GDM1 (cell line): ENCODE data around the gene PALD1.

Source experiments
- DNase-seq: peaks from one replicate; lab custom pipeline; 2025; lab: John Stamatoyannopoulos, UW

PALD1 gene

DNA sequence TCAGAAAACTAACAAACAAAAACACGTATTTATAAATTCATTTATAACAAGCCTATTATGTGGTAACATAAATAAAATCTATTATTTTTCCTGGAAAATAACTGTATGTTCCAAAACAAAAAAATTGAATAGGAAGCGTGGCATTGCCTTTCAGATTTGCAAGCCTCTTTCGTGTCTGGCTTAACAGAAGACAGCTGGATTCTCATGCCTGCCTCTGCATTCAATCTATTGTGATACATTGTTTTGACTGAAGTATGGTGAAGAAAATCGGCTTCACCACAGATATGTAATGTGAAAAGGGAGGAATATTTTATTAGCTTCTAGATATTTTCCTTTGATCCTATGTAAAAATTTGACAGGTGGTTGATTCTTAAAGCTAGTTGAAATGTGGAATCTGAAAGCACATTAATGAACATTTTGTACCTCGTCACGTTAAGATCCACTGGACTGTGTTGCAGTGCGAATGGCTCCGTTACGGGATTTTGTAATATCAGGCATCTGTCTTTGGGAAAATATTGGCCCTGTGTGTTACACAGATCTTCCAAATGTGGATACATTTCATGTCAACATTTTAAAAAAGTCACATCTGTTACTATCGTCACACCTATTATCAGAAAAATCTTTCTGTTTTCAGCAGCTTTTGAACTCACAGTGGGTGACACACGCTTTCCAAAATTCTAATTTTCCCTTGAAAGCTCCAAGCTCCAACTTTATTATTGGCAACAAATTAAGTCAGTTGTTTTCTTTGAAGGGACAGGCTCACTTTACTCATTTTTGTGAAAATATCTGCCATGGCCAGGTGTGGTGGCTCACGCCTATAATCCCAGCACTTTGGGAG is 26.2 kb downstream of the PALD1 start:
- no peak for DNase-seq

DNA sequence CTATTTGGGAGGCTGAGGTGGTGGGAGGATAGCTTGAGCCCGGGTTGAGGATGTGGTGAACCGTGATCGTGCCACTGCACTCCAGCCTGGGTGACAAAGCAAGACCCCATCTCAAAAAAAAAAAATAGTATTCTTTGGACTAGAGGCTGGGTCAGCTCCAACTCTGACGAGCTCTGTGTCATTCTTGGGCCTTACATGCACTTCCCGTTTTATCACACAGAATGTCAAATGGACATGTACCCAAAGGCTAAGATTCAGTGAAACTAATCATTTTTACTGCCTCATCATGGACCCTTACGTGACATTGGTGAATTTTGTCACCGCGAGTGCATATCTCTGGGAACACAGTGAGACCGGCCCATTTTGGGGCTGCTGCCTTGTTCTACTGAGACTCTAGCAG is 27.3 kb downstream of the PALD1 start:
- DNase-seq = no peak

DNA sequence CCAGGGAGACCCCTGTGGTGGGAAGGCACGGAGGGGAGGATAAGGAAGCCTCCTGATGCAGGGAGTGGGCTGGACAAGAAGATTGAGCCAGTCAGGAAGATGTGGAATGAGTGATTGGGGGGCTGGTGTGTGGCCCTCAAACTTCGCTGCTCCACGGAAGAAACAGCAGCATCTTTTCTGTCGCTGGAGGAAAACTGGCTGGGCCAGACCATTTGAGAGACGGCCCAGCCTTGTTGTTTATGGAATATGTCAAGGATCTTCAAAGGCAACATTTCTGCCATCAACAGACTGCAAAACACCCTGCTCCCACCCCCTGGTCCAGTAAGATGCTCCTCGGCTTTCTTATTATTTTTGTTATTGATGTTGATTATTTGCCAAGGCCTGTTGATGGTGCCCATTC is 29.4 kb downstream of the PALD1 start:
- no peak for DNase-seq

DNA sequence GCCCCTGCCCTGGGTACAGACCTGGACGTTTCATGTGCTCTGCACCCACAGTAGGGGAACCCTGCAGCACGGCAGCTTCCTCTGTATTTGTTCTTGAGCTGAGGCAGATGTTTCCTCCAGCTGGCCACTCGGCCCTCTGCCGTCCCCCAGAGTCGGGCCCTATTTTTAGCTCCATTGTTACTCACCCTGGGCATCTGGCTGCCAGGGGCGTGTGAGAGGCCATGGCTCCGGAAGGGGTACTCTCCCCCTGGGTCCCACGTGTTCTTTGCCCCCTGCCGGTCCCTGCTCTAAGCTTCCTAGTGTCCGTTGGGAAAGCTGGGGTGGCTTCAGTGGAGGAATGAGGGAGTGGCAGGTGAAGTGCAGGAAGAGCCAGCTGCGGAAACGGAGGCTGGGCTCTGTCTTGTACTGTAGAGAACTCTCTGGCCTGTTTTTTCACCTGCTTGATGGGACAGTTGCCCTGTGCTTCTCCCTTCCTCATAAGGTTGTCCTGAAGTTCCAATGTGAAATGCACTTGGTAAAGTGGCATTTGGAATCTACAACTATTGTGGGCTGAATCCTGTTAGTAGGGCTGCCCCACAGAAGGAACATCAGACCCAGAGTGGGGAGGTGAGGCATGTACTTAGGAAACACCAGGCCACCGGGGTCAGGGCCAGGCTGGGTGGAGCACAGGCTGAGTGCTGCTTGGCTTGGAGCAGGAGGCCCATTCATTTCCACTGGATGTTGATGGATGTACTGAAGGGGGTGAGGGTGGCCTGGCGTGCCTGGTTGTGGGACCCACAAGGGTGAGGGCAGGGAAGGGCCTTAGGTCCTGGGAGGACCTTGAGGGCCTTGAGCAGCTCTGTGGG is 30.6 kb downstream of the PALD1 start:
- peak; percentile 28 for DNase-seq

DNA sequence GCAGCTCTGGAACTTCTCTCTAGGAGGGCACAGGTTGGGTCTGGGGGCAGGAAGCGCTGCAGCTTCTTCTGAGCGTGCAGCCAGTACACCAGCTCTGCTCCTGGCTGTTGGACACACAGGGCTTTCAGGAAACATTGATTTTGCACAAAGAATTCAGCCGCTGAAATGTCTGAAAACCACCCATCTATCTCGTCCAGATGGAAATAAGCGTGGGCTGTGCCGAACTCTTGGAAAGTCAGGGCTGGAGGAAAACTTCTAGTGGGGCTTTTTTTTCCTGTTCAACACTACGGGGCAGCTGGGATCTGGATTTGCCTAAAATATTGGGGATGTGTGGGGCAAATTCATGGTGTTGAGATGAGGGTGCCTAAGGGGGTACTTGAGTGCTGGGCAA is 31.2 kb downstream of the PALD1 start:
- no peak for DNase-seq

DNA sequence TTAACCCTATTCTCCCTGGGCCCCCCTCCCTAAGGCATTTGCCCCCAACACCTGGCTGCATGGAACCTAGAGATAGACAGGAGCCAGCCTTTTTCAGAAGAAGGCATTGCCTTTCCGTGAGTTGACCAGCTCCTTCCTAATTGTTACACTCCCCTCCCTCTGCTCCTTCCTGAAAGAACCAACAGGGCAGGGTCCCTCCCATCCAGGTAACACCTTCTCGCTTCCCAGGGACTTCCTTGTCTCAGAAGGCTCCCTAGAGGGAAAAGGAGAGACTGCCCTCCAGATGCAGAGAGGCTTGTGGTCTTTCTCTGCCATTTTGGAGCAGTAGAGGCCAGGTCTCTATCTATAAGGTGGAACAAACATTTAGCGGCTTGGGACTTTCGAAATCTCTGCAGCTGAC is 31.9 kb downstream of the PALD1 start:
- DNase-seq = no peak

DNA sequence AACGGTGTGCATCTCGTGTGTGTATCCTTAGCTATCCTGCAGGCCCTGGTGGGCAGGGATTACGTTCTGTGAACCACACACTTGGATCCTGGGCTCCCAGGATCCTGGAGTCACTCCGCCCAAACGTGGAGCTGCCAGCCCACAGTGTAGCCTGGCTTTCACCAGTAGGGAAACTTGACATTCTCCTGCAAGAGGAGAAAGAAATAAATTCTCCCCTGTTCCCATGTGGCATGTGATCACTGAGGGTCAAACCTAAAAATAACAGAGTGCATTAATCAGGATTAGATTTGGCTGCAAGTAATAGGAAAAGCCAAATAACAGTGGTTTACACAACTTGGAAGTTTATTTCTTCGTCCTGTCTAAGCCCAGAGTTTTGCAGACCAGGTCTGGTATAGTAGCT is 32.3 kb downstream of the PALD1 start:
- no peak for DNase-seq

DNA sequence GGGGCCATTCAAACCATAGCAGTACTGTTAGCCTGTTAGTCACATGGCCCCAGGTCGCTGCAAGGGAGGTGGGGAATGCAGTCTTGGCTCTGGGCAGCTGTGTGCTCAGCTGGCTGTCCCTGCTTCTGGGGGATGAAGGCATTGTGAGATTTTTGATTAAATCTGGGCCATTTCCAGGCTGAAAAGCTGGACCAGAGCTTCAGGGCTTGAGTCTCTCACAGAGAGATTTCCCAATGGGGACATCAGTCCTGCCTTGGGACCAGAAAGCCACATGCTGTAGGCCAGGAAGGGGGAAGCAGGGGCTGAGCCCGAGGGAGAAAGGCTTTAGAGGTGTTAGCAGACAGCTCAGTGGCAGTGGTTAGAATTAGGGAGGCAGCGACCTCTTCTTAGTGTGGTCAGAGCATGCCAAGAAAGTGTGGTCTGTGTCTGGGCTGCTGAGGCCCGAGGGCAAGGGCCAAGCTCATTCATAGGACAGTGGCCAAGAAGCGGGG is 33.6 kb downstream of the PALD1 start:
- no peak for DNase-seq

DNA sequence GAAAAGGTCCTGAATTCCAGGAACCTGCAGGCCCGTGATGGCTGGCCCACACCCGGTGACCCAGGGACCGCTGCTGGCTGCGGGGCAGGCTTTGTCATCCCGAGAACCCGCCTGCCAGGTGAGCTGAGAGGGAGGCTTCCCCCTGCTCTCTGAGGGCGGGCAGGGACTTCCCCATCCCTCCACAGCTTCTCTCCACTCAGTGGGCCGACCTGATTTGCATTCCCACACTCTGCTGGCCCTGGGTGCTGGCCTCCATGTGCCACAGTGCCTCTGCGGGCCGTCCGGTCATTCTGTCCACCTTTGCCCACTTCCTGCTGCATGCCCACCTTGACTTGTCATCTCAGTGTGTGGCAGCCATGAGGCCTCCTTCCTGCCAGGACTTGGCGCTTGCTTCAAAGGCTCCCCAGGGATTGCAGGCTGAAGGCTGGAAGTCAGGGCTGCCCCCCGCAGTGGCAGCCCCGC is 35.3 kb downstream of the PALD1 start:
- DNase-seq = no peak

DNA sequence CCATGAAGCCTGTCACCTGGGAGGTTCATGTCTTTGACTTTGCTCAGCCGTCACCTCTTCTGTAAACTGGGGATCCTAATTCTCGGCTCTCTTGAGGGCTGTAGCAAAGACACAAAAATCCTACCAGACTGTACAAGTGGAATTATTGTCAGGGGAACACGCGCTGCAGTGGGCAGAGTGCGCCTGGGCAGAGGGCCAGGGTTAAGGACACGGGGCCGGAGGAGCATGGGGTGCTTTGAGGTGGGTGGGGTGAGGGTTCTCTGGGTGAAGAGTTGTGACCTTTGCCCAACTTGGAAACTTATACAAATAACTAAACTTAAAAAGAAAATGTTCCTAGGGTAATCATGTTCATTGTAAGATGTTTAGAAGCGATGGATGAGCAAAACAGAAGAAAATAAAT is 36.0 kb downstream of the PALD1 start:
- no peak for DNase-seq

DNA sequence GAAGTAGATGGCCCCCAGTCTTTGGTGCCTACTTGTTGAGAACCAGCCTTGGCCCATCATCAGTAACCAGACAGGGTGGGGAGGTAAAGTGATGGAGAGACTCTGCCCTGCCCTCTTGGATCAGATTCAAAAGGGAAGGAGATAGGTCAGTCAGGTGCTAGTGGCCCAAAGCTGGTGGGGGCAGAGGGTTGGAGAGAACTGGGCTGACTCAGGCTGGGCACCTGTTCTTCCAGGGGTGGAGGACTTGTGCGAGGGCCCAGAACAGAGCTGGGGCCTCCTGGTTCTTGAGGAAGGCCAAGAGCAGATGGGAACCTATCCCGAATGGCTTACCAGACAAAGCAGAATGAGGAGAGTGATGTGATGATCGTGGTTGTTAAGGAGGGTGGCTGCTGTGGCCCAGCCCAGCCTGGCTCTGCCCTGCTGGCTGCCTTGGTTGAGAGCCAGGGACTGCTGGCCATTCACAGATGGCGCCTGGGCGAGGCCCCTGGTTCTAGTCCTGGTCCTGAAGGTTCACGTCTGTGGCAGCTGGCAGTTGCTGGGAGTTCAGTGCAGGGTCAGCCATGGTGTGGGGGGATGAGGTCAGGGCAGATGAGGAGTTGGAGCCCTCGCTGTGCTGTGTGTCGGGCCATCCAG is 36.6 kb downstream of the PALD1 start:
- DNase-seq = no peak

DNA sequence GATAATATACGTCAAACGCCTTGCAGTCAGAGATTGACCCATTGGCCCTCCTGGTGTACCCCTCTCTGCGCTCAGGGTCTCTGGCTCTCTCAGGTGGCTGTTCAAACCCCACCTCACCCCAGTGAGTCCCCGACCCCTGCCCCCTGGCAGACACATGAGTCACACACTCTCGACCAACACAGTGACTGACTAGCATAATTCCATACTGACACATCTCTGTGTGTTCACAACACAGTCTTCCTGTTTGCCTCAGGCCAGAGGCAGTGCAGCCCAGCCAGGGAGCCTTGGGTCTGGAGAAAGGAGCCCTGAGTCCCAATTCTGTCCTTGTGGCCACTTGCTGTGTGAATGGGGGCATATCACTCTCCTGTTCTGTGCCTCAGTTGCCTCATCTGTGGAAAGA is 40.1 kb downstream of the PALD1 start:
- DNase-seq = no peak

DNA sequence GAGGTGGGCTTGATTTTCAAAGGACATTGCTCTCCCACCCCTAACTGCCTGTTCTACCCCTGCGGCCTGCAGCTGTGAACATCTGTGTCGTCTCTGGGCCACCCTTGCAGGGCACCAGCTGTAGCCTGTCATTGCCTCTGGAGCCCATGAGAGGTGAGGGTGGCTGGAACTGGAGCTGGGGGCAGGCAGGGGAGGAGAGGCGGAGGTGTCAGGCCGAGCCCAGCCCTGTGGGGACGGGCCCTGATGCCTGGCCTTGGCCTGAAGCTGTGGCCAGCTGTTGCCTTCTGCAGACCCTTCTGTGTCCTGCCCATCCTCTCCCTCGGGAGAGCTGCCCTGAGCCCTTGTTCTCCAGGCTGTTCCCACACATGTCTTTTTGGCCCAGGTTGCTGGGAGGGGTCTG is 44.5 kb downstream of the PALD1 start:
- no peak for DNase-seq

DNA sequence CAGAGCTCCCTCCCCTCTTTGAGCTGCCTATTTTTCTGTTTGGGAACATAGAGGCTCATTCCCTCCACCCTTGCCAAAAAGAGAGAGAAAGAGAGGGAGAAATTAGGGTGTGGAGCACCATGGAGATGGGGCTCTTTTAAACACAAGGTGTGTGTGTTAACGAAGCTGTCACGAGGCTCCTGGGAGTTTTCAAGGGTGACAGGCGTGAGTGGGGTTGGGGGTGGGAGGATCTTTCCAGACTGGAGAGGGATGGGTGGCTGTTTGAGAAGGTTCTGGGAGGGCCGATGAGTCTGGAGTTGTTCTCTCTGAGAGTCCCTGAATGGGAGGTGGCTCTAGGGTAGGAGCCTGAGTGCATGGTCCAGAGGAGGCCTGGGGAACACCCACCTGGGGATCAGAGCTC is 45.0 kb downstream of the PALD1 start:
- no peak for DNase-seq

DNA sequence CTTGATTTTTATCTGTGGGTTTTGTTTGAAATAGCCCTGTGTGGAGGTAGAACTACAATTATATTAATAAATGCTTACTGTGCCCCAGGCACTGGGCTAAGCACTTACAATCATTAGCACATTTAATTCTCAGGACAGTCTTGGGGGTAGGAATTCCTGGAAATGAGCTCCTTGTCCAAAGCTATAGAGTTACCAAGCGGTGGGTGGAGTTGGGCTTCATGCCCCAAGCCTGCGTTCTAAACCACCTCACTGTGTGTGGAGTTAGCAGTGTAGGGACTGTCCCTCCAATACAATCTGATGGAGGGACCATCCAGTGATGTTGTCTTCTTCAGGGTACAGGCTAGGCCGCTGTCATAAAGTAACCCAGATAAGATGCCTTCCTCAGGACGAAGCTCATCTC is 49.7 kb downstream of the PALD1 start:
- DNase-seq = no peak

DNA sequence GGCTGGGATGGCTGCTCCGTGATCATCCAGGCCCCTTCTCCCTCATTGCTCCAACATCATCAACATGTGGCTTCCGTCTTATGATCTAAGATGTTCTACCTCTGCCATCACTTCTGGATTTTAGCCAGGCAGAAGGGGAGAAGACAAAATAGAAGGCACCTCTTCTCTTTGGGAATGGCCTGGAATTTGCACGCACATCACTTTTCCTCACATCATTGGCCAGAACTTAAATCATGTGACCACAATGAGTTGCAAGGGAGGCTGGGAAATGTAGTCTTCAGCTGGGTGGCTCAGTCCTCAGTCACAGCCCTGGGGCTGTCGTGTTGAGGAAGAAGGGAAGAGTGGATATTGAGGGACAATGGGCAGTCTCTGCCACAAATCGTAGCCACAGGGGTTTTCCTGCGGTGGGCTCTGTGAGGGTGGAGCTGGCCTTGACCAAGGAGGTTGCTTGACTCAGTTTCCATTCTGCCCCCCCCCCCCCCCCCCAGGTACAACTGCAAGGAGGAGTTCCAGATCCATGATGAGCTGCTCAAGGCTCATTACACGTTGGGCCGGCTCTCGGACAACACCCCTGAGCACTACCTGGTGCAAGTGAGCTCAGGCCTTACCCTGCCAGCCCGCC is 50.3 kb downstream of the PALD1 start:
- DNase-seq = peak; percentile 12

DNA sequence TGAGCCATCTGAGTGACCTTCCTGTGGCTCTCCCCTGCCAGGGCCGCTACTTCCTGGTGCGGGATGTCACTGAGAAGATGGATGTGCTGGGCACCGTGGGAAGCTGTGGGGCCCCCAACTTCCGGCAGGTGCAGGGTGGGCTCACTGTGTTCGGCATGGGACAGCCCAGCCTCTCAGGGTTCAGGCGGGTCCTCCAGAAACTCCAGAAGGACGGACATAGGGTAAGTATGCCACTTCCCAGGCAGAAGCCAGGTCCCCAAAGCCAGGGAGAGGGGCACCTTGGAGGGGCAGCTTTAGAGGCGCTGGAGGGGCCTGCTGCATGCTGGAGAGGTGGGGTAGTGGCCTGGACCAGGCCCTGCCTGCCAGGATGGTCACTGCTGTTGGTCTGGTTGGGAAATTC is 51.3 kb downstream of the PALD1 start:
- DNase-seq = no peak

DNA sequence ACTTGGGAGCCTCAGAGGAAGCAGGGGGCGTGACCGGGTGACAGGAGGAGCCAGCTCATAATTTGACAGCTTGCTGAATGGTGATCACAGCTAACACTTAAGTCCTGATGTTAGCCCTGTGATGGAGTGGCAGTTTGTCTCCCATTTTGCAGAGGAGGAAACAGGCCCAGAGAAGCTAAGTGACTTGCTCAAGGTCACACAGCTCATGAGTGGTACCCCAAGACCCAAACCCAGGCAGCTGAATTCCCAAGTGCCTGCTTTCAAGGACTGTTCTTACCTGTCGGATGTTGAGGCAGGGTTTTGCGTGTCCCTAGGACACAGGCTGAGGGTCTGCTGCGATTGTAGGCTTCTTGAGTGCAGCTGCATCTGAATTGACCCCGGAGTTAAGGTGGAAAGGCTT is 51.7 kb downstream of the PALD1 start:
- DNase-seq = no peak

DNA sequence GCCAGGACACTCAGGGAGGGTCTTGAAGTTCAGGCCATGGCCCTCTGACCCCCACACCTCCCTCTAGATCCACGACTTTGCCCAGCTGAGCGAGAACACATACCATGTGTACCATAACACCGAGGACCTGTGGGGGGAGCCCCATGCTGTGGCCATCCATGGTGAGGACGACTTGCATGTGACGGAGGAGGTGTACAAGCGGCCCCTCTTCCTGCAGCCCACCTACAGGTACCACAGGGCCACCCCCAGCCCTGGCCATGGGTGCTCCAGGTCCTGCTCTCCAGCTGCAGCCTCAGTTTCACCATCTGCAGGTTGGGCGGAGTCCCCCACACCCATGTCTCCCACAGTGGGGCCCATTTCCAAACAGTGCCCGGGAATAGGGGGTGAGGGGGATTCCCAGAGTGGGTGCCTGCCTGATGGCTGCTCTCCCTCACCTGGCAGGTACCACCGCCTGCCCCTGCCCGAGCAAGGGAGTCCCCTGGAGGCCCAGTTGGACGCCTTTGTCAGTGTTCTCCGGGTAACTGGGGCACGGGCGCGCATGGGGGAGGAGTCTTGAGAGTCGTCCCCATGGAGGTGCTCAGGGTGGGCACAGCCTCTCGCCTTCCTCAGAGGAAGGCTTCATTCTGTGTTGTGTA is 54.1 kb downstream of the PALD1 start:
- DNase-seq = no peak

DNA sequence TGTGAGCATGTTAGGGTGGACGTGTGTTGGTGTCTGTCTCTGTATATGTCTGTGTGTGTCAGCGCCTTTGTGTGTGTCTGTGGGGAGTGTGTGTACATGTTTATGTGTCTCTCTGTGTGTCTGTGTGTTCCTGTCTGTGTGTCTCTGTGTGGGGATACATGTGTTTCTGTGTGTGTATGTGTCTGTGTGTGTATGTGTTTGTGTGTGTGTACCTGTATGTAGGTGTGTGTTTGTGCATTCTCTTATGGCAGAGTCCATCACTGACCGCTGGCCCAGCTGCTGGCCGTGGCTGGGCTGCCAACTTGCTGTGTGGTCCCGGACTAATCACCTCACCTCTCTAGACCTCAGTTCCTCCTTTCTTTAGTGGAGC is 54.6 kb downstream of the PALD1 start:
- no peak for DNase-seq

DNA sequence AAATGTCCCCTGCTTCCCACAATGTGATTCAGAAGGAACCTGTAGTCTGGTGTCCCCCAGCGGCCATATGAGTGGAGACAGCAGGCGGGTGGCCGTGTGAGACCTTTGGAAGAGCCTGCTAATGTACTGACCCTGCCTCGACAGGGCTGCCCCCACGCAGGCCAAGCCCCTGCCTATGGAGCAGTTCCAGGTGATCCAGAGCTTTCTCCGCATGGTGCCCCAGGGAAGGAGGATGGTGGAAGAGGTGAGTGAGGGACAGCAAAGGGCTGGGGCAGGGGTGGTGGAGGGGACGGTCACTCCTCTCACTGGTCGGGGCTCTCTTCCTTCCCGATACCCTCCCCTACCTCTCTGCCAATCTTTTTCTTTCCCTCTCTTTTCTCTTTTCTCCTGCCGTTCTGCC is 55.7 kb downstream of the PALD1 start:
- DNase-seq = no peak

DNA sequence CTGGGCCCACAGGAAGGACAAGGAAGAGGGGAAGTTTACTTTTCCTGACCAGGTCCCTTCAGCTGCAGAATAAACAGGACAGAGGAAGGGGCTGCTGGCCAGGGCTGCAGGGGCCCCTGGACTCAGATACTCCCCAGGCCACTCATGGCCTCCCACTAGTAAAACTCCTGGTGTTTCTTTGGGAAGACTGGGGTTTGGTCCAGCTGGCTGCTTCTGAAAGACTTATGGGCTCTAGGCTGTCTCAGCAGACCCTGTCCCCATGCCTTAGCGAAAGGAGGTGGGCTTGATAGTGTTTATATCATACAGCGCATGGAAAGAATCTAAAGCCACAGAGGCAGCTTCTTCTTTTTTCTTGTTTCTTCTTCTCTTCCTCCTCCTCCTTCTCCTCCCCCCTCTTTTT is 56.4 kb downstream of the PALD1 start:
- DNase-seq = no peak
